ENCODE data around the gene CNNM1.

DNA sequence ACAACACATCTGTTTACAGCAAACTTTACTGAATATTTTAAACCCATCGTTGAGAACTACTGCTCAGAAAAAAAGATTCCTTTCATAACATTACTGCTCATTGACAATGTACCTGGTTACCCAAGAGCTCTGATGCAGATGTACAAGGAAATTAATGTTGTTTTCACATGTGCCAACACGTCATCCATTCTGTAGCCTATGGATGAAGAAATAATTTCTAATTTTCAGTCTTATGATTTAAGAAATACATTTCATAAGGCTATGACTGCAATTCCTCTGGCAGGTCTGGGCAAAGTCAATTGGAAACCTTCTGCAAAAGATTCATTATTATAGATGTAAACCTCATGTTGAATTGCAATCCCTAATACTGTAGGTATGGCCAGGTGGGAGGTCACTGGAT, 16.7 kb upstream of the CNNM1 start:
- no peak for TF ChIP-seq POLR2A (IDR thresholded peaks at IDR 0.05)
- TF ChIP-seq, protein P1, sequence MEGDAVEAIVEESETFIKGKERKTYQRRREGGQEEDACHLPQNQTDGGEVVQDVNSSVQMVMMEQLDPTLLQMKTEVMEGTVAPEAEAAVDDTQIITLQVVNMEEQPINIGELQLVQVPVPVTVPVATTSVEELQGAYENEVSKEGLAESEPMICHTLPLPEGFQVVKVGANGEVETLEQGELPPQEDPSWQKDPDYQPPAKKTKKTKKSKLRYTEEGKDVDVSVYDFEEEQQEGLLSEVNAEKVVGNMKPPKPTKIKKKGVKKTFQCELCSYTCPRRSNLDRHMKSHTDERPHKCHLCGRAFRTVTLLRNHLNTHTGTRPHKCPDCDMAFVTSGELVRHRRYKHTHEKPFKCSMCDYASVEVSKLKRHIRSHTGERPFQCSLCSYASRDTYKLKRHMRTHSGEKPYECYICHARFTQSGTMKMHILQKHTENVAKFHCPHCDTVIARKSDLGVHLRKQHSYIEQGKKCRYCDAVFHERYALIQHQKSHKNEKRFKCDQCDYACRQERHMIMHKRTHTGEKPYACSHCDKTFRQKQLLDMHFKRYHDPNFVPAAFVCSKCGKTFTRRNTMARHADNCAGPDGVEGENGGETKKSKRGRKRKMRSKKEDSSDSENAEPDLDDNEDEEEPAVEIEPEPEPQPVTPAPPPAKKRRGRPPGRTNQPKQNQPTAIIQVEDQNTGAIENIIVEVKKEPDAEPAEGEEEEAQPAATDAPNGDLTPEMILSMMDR (IDR thresholded peaks at IDR 0.05), result no peak
- TF ChIP-seq POLR2AphosphoS5 (IDR thresholded peaks at IDR 0.05), result no peak
- no peak for TF ChIP-seq EP300 (IDR thresholded peaks at IDR 0.05)
